SK-N-SH (cell line): ENCODE results near the gene SSR3.

Source experiments
- CTCF ChIP-seq: fragments of 200-600 bp; sonication (generic); IDR thresholded peaks from 2 replicates; pipeline ENCODE4 v1.6.1; 2017; ENCODE audit warnings: antibody characterized with exemption, mild to moderate bottlenecking, moderate library complexity
- MAX ChIP-seq: IDR thresholded peaks from 2 replicates; pipeline ENCODE4 v1.4.0; 2012; ENCODE audit warnings: low read depth
- NRF1 ChIP-seq: IDR thresholded peaks from 2 replicates; pipeline ENCODE4 v1.6.1; 2012; ENCODE audit warnings: low read depth, mild to moderate bottlenecking, low read length
- POLR2AphosphoS5 ChIP-seq: IDR thresholded peaks from 2 replicates; pipeline ENCODE4 v1.6.1; 2012; ENCODE audit warnings: low read depth, low read length
- TCF12 ChIP-seq: IDR thresholded peaks from 2 replicates; pipeline ENCODE4 v1.4.0; 2012
- USF2 ChIP-seq: fragments of 150-350 bp; IDR thresholded peaks from 2 replicates; pipeline ENCODE4 v1.6.1; 2017; ENCODE audit warnings: antibody characterized with exemption, low read length, low read depth, borderline replicate concordance
- YY1 ChIP-seq: IDR thresholded peaks from 2 replicates; pipeline ENCODE4 v1.4.0; 2012; ENCODE audit warnings: low read depth, mild to moderate bottlenecking

GRCh38 chr3:156491192-156491591, 63.7 kb downstream of the SSR3 start:
- TF ChIP-seq CTCF (no peak), POLR2AphosphoS5 (no peak), YY1 (no peak), MAX (no peak), TCF12 (no peak), USF2 (no peak), NRF1 (no peak)
